Esophagus squamous epithelium (tissue), 5 donors: ENCODE measurements around the gene PRR36. TPM values are rescaled to one million over a fixed set of nuclear protein-coding genes. Genes with fewer than 3 reads are reported as not detected.
A peak's percentile ranks its signal among the peaks of the same experiment; 100 is the strongest.

Experiments used
- DNase-seq: peaks from one replicate; lab custom pipeline; 2025; lab: John Stamatoyannopoulos, UW
- H3K27ac ChIP-seq, 4 donors: fragments of 200-600 bp; sonication (generic); one replicate each; pipeline ENCODE4 v1.5.1; 2016 to 2019; ENCODE audit warnings: mild to moderate bottlenecking in 1 of 4
- H3K27me3 ChIP-seq, 4 donors: fragments of 200-600 bp; sonication (generic); 1 replicate in 3 of 4; 2 replicates in 1 of 4; pipeline versions ENCODE4 v1.5.1 to v1.6.0; 2017 to 2021; ENCODE audit warnings: antibody characterized with exemption in 1 of 4
- H3K36me3 ChIP-seq, 3 donors: fragments of 200-600 bp; sonication (generic); one replicate each; pipeline ENCODE4 v1.5.1; 2016 to 2019
- H3K4me1 ChIP-seq, 3 donors: fragments of 200-600 bp; sonication (generic); one replicate each; pipeline ENCODE4 v1.5.1; 2017 to 2019
- H3K4me3 ChIP-seq, 4 donors: fragments of 200-600 bp; sonication (generic); 1 replicate in 3 of 4; 2 replicates in 1 of 4; pipeline ENCODE4 v1.5.1; 2016 to 2019; ENCODE audit warnings: mild to moderate bottlenecking in 2 of 4, moderate library complexity in 1 of 4
- H3K9me3 ChIP-seq, 3 donors: fragments of 200-600 bp; sonication (generic); one replicate each; pipeline ENCODE4 v1.5.1; 2016 to 2019
- POLR2A ChIP-seq, 4 donors: fragments of 450-650 bp; IDR thresholded peaks; one replicate each; pipeline ENCODE4 v1.6.1; 2017; ENCODE audit warnings: antibody characterized with exemption in 4 of 4, mild to moderate bottlenecking in 4 of 4, moderate library complexity in 3 of 4
- WGBS, 2 donors: methylation state at CpG; one replicate each; pipeline ENCODE4 v1.1.5; 2018; 5-methylcytosine and 5-hydroxymethylcytosine counted together
- intact Hi-C: fragments of 100-400 bp; cut with DNase I; formaldehyde crosslinking; loops from one replicate; pipeline ENCODE4 v1.15.0; 2022
- total RNA-seq, 4 donors: library from RNA; depleted of rRNA; stranded (reverse); fragments of >200 nt; gene quantifications; one replicate each; pipeline ENCODE4 v1.1.0, GENCODE V29; 2016
- TF ChIP-seq, protein P1 (sequence below), 6 experiments: fragments of 450-650 bp in 4 of 6; fragments of 200-600 bp in 2 of 6; sonication (generic) in 2 of 6; IDR thresholded peaks; one replicate each; pipeline ENCODE4 v1.5.1; 2016 to 2019; ENCODE audit warnings: antibody characterized with exemption in 6 of 6, mild to moderate bottlenecking in 4 of 6, moderate library complexity in 4 of 6
- donor health status: DM: yes; HTN: yes; CAD: no.

PRR36 gene
- total RNA-seq, 4 donors from 2014 or later, result 0.35 to 0.57 TPM; not detected in 2

DNA sequence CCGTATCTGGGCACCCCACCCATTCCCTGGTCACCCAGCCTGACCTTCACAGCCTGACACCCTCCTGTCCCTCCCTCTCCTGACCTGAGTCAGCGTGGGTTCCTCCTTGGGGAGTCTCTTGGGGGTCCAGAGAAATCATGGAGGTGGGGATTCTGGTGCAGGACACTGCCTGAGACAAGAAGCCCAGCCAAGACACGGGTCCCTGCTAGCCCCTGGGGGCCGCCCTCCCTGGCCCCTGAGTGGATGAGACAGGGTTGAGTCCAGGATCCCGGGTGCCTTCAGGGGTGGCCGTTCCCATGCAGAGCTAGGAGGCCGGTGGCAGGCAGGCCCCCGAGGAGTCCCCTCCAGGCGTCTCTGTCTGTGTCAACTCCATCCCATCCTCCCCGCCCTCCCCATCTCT lies 31.1 kb upstream of the PRR36 start:
- intact Hi-C loops, result loop anchor here (10.0 kb wide), 1 partner anchor 50 kb away; no protein-coding TSS in a partner anchor
- Histone ChIP-seq H3K4me1 (peaks cover 28 to 83% (median 55%) of the 10 kb centered on the region in 3 donors), H3K9me3 (no peaks in the 10 kb centered on the region), H3K27me3 (peaks cover 0 to 4% (median 0%) of the 10 kb centered on the region in 4 donors), H3K27ac (no peak overlapping the region), H3K4me3 (peak overlapping the region in 2 of 4 donors; percentile 82 to 99), H3K36me3 (peaks cover 4 to 37% (median 14%) of the 10 kb centered on the region in 3 donors)
- no peak for DNase-seq
- TF ChIP-seq POLR2A (IDR thresholded peaks at IDR 0.05), result no peak
- TF ChIP-seq, protein P1, sequence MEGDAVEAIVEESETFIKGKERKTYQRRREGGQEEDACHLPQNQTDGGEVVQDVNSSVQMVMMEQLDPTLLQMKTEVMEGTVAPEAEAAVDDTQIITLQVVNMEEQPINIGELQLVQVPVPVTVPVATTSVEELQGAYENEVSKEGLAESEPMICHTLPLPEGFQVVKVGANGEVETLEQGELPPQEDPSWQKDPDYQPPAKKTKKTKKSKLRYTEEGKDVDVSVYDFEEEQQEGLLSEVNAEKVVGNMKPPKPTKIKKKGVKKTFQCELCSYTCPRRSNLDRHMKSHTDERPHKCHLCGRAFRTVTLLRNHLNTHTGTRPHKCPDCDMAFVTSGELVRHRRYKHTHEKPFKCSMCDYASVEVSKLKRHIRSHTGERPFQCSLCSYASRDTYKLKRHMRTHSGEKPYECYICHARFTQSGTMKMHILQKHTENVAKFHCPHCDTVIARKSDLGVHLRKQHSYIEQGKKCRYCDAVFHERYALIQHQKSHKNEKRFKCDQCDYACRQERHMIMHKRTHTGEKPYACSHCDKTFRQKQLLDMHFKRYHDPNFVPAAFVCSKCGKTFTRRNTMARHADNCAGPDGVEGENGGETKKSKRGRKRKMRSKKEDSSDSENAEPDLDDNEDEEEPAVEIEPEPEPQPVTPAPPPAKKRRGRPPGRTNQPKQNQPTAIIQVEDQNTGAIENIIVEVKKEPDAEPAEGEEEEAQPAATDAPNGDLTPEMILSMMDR (IDR thresholded peaks at IDR 0.05), result no peak
- 66 to 74% methylated on average over 6 to 7 of the region's 10 CpGs for WGBS, 2 donors

DNA sequence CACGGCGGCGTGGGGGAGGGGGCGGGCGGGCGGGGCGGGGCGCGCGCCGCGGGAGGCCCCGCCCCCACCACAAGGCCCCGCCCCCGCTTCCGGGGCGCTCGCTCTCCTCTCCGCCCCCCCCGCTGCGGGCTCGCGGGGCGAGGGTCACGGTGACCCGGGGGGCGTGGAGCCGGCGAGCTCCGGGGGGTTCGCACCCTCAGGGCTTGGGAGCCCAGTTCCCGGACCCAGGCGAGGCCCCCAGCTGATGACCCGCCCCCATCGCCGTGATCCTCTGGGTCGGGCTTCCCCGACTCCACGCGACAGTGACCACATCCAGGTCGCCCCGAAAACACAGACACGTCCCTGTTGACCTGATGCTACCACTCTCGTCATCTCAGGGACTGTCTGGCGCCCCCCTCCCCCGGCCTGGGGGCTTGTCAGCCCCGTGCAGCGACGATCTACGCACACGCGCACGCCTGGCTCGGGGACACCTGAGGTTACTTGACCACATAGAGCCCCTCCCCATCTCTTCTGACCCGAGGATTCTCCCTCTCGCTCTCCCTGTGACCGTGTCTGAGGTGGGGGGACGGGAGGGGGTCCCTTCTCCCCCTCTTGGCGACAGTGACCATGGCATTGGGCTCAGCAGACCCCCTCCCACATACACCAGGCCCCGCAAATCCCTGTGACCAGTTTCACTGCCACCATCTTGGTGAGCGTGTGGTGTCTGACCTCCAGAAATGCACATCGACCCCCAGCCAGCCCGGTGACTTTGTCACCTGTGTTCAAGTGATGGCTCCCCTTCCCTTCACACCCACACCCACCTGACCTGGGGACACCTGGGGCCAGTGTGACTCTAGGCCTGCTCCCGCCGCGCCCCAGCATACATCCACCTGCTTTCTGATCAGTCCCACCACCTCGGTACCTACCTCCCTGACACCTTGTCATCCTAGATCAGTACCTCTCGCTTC lies 30.2 kb upstream of the PRR36 start:
- intact Hi-C loops, result loop anchor here (10.0 kb wide), 1 partner anchor 50 kb away; no protein-coding TSS in a partner anchor
- Histone ChIP-seq H3K4me3 (peak overlapping the region; percentile 66 to 99 (median 78)), H3K27me3 (peaks cover 0 to 11% (median 0%) of the 10 kb centered on the region in 4 donors), H3K27ac (peak overlapping the region; percentile 85 to 95 (median 92)), H3K4me1 (peaks cover 28 to 89% (median 58%) of the 10 kb centered on the region in 3 donors), H3K9me3 (no peaks in the 10 kb centered on the region), H3K36me3 (peaks cover 0 to 34% (median 7%) of the 10 kb centered on the region in 3 donors)
- TF ChIP-seq, protein P1 (IDR thresholded peaks at IDR 0.05), result no peak
- TF ChIP-seq POLR2A (IDR thresholded peaks at IDR 0.05), result no peak
- DNase-seq, result no peak
- 26 to 28% methylated on average over 15 to 19 of the region's 68 CpGs for WGBS, 2 donors

DNA sequence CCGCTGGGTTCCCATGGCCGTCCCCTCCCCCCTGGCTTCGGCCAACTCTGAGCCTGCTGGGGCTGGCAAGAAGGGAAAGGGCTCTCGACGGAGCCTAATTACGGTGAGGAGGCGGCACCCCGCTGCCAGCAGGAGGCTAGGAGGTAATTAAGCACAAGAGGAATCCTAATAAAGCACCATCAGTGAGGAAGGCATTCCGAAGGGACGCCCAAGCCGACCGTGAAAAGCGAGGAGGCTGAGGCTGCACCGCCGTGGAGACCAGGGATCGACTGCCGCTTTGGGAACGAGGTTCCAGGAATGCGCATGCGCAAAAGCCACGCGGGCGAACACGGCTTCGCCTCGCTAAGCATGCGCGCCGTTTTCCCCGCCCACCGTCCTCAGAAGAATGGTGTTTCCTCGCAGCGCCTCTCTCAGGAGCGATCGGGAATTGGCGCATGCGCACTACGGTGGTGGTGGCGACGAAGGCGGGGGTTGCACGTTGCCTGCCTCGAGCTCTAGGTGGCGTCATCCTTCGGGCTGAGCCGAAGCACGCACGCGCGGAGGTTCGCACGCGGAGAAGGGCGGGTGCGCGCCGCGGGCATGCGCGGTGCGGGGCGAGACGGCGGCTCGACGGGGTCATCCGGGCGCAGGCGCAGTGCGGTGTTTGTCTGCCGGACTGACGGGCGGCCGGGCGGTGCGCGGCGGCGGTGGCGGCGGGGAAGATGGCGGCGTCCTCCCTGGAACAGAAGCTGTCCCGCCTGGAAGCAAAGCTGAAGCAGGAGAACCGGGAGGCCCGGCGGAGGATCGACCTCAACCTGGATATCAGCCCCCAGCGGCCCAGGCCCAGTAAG lies 29.3 kb upstream of the PRR36 start, which contains the start of gene MAP2K7:
Gene MAP2K7, plus strand, starts transcription at position 634 of the 830 bp plus-strand sequence. Its CDS starts 68 bp downstream, at position 702.
- TF ChIP-seq, protein P1 (IDR thresholded peaks at IDR 0.05), result peak; percentile 3 to 96 (median 42)
- peak in 3 of 4 donors; percentile 66 to 86 (median 71) for TF ChIP-seq POLR2A (IDR thresholded peaks at IDR 0.05)
- Histone ChIP-seq H3K36me3 (peaks cover 0 to 35% (median 7%) of the 10 kb centered on the region in 3 donors), H3K4me3 (peak within 1 kb of the TSS; percentile 66 to 99 (median 78)), H3K4me1 (peaks cover 28 to 80% (median 56%) of the 10 kb centered on the region in 3 donors), H3K9me3 (no peaks in the 10 kb centered on the region), H3K27ac (peak within 1 kb of the TSS; percentile 88 to 95 (median 92)), H3K27me3 (peaks cover 0 to 11% (median 0%) of the 10 kb centered on the region in 4 donors)
- WGBS, 2 donors, result 0% methylated on average over 13 of the region's 89 CpGs; no CpG with 5 or more reads in 1 of the 2 donors
- intact Hi-C loops, result loop anchor here (10.0 kb wide), 1 partner anchor 49 kb away; no protein-coding TSS in a partner anchor
- peak; percentile 90 for DNase-seq

DNA sequence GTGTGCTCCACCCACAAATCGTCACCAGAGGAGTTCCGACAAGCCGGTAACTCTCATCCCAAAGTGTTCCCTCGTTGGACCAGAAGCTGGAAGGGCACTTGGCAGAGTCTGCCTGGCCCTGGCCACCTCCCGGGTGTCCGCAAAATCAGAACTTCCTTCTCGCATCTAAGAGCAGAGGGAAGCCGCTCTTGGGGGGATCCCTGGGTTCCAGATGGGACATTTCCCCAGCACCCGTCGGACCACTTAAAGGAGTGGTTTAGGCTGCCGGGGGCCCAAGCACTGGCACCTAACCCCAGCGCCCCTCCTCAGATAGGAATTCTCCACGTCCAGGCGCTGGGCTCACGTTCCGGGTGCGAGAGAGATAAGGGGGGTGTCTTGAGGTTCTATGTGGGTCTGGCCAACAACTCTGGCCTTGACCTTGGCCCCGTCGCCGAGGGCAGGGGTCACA lies 28.6 kb upstream of the PRR36 start:
- H3K9me3 ChIP-seq, result no peaks in the 10 kb centered on the region
- H3K27ac ChIP-seq, result peak overlapping the region; percentile 88 to 93 (median 92)
- TF ChIP-seq, protein P1 (IDR thresholded peaks at IDR 0.05), result no peak
- TF ChIP-seq POLR2A (IDR thresholded peaks at IDR 0.05), result no peak
- WGBS, 2 donors, result 12 to 30% methylated on average over 4 to 17 of the region's 20 CpGs
- H3K36me3 ChIP-seq, result peaks cover 0 to 37% (median 7%) of the 10 kb centered on the region in 3 donors
- peaks cover 28 to 77% (median 52%) of the 10 kb centered on the region in 3 donors for H3K4me1 ChIP-seq
- intact Hi-C loops, result loop anchor here (10.0 kb wide), 1 partner anchor 48 kb away; no protein-coding TSS in a partner anchor
- peaks cover 0 to 11% (median 0%) of the 10 kb centered on the region in 4 donors for H3K27me3 ChIP-seq
- H3K4me3 ChIP-seq, result peak overlapping the region; percentile 66 to 99 (median 78)
- no peak for DNase-seq
